ENCODE data around the gene SLC6A6. TPM values are rescaled to one million over a fixed set of nuclear protein-coding genes. Genes with fewer than 3 reads are reported as not detected.

The SLC6A6 gene
- total and polyA plus RNA-seq, 10 of the 15 experiments (the other 5 are each of a cell fraction or from before 2014, with no cell fraction given) = 5.6 to 47.0 (median 20.2) TPM

- Histone ChIP-seq H3K36me3 (ENCODE audit: control insufficient read depth in 2 of 2, insufficient read depth in 2 of 2, low read length in 1 of 2) (no peaks in the 10 kb centered on the region), H3K79me2 (ENCODE audit: control insufficient read depth, insufficient read depth, low read length) (no peaks in the 10 kb centered on the region), H3K4me1 (ENCODE audit: control insufficient read depth, insufficient read depth, low read length) (peaks cover 6% of the 10 kb centered on the region), H3K9me3 (replicated peaks; ENCODE audit: control insufficient read depth, insufficient read depth, low read length) (no peaks in the 10 kb centered on the region), H3K9ac (ENCODE audit: control insufficient read depth, insufficient read depth, low read length) (no peak overlapping the region), H3K27ac (ENCODE audit: control insufficient read depth, insufficient read depth) (no peak overlapping the region), H4K20me1 (ENCODE audit: control insufficient read depth, insufficient read depth) (no peaks in the 10 kb centered on the region), H2AFZ (ENCODE audit: control insufficient read depth, low read depth, low read length) (no peak overlapping the region), H3K4me2 (ENCODE audit: control insufficient read depth, insufficient read depth) (no peak overlapping the region), H3K4me3 (no peak overlapping the region), H3K27me3 (replicated peaks in 1 of 2; ENCODE audit: control insufficient read depth in 2 of 2, insufficient read depth in 2 of 2, low read length in 1 of 2) (no peaks in the 10 kb centered on the region)
- no peak for FAIRE-seq
- DNase-seq (ENCODE audit: low read depth, low spot score) = no peak
- no peak for ATAC-seq
- ChIA-PET RAD21 (ENCODE audit: unreplicated experiment) (interaction anchor here (0.6 kb wide), 1 partner anchor 809 kb away, joined by 3 read pairs; no protein-coding TSS in a partner anchor), CTCF (interaction anchor here (0.8 kb wide), 1 partner anchor 117 kb away, joined by 4 read pairs; no protein-coding TSS in a partner anchor), SMC1A (ENCODE audit: uncharacterized antibody, unreplicated experiment) (interaction anchor here (1.7 kb wide), 1 partner anchor 10 kb away, joined by 5 read pairs; no protein-coding TSS in a partner anchor), POLR2A (interaction anchor here (0.5 kb wide), 1 partner anchor 196 kb away, joined by 3 read pairs; no protein-coding TSS in a partner anchor)
- 50% methylated on average over 9 of the region's 9 CpGs for WGBS (ENCODE audit: insufficient coverage, insufficient replicate concordance, low lambda C conversion rate, missing lambda C conversion rate)
- in situ Hi-C loops (cut with MboI) = no loop called here
- intact Hi-C loops (cut with micrococcal nuclease; ENCODE audit: unreplicated experiment) = no loop called here
- BruUV-seq (replicated peaks) = no TSS peak
- no peak for TF ChIP-seq GABPA (IDR thresholded peaks at IDR 0.05; ENCODE audit: low read depth)
- no peak for TF ChIP-seq CREB1 (IDR thresholded peaks at IDR 0.05; ENCODE audit: low read depth)
- no peak for TF ChIP-seq REST (IDR thresholded peaks at IDR 0.05; ENCODE audit: low read depth, low read length)
- TF ChIP-seq MXI1 (IDR thresholded peaks at IDR 0.05; ENCODE audit: low read depth, low read length) = no peak
- no peak for TF ChIP-seq MYC (IDR thresholded peaks at IDR 0.05; ENCODE audit: insufficient read depth, insufficient read length, insufficient replicate concordance, low read length, severe bottlenecking)
- TF ChIP-seq FOXM1 (IDR thresholded peaks at IDR 0.05; ENCODE audit: low read depth, low read length) = no peak
- no peak for TF ChIP-seq SIN3A (IDR thresholded peaks at IDR 0.05; ENCODE audit: low read depth, low read length)
- no peak for TF ChIP-seq STAT1 (conservative IDR thresholded peaks at IDR 0.05)
- no peak for TF ChIP-seq HDGF (IDR thresholded peaks at IDR 0.05)
- no peak for TF ChIP-seq EP300 (IDR thresholded peaks at IDR 0.05; ENCODE audit: borderline replicate concordance in 1 of 2, control insufficient read depth in 1 of 2, low read depth in 2 of 2, low read length in 2 of 2)
- no peak for TF ChIP-seq BHLHE40 (IDR thresholded peaks at IDR 0.05; ENCODE audit: borderline replicate concordance in 1 of 2, low read depth in 2 of 2, low read length in 1 of 2)
- no peak for TF ChIP-seq RB1 (IDR thresholded peaks at IDR 0.05; ENCODE audit: borderline replicate concordance)
- TF ChIP-seq SMARCA5 (IDR thresholded peaks at IDR 0.05) = no peak
- TF ChIP-seq USF1 (IDR thresholded peaks at IDR 0.05; ENCODE audit: borderline replicate concordance, extremely low read length, insufficient read depth, low read depth, low read length) = no peak
These were observed 25.9 kb upstream of the SLC6A6 start for GRCh38 chr3:14376348-14377043.

Measured in GM12878 (cell line).